ENCODE results near the gene SF3B2.

Gene SF3B2

DNA sequence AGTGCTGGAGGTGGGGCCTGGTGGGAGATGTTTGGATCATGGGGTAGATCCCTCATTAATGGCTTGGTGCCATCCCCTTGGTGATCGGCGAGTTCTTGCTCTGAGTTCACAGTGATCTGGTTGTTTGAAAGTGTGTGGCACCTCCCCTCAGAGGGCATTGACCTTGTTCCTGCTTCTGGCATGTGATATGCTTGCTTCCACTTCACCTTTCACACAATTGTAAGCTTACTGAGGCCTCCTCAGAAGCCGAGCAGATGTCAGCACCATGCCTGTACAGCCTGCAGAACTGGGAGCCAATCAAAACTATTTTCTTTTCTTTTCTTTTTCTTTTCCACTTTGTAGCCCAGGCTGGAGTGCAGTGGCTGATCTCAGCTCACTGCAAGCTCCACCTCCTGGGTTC, 14.8 kb upstream of the SF3B2 start:
- no peak overlapping the region for H3K27ac ChIP-seq
- no peak for TF ChIP-seq ZFX (IDR thresholded peaks at IDR 0.05)
- TF ChIP-seq, protein P1, sequence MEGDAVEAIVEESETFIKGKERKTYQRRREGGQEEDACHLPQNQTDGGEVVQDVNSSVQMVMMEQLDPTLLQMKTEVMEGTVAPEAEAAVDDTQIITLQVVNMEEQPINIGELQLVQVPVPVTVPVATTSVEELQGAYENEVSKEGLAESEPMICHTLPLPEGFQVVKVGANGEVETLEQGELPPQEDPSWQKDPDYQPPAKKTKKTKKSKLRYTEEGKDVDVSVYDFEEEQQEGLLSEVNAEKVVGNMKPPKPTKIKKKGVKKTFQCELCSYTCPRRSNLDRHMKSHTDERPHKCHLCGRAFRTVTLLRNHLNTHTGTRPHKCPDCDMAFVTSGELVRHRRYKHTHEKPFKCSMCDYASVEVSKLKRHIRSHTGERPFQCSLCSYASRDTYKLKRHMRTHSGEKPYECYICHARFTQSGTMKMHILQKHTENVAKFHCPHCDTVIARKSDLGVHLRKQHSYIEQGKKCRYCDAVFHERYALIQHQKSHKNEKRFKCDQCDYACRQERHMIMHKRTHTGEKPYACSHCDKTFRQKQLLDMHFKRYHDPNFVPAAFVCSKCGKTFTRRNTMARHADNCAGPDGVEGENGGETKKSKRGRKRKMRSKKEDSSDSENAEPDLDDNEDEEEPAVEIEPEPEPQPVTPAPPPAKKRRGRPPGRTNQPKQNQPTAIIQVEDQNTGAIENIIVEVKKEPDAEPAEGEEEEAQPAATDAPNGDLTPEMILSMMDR (conservative IDR thresholded peaks at IDR 0.05) = no peak

DNA sequence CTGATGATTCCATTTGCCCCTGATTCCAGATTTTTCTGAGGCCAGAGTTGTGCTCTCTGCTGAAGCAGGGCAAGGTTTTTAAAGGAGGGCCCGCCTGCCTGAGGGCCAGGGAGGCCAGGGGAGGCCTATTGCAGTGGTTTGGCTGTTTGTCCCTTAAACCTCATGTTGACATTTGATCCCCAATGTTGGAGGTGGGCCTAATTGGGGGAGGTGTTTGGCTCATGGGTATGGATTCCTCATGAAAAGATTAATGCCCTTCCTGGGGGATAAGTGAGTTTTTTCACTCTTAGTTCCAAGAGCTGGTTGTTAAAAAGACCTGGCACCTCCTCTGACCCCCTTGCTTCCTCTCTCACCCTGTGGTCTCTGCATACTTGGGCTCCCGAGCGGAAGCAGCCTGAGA, 12.4 kb upstream of the SF3B2 start:
- no peak overlapping the region for H3K27ac ChIP-seq
- TF ChIP-seq, protein P1 (conservative IDR thresholded peaks at IDR 0.05) = no peak
- TF ChIP-seq ZFX (IDR thresholded peaks at IDR 0.05) = no peak

DNA sequence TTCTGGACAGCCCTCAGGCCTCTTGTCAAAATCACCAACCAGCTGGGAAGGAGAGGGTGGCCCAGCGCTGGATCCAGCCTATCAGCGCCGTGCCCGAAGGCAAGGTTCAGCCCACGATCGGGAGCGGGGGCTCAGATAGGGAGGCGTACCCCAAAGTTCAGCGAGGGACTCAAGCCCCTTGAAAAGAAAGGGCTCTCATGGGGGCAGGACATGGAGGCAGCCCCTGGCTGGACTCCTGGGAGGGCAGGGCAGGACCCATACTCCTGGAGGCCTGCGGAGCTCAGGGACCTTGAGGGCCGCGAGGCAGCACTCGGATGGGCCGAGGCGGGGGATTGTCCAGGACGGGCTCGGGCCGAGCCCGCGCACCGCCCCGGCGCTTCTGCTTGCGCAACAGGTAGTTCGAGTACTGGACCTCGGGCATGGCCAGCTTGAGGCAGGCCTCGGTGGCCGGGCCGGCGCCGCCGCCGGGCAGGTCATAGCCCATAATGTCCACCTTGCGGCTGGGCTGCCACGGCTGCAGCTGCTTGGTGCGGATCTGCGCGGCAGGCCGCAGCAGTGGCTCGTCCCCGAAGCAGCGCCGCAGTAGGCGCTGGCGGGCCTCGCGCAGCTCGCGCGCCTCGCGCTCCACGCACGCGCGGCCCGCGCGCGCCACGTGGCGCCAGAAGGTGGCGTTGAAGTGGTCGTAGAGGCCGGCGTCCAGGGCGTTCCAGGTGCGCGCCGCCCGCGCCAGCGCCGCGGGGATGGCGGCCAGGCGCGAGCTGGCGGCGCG, 9.8 kb upstream of the SF3B2 start:
- no peak overlapping the region for H3K27ac ChIP-seq
- TF ChIP-seq, protein P1 (conservative IDR thresholded peaks at IDR 0.05) = no peak
- no peak for TF ChIP-seq ZFX (IDR thresholded peaks at IDR 0.05)

DNA sequence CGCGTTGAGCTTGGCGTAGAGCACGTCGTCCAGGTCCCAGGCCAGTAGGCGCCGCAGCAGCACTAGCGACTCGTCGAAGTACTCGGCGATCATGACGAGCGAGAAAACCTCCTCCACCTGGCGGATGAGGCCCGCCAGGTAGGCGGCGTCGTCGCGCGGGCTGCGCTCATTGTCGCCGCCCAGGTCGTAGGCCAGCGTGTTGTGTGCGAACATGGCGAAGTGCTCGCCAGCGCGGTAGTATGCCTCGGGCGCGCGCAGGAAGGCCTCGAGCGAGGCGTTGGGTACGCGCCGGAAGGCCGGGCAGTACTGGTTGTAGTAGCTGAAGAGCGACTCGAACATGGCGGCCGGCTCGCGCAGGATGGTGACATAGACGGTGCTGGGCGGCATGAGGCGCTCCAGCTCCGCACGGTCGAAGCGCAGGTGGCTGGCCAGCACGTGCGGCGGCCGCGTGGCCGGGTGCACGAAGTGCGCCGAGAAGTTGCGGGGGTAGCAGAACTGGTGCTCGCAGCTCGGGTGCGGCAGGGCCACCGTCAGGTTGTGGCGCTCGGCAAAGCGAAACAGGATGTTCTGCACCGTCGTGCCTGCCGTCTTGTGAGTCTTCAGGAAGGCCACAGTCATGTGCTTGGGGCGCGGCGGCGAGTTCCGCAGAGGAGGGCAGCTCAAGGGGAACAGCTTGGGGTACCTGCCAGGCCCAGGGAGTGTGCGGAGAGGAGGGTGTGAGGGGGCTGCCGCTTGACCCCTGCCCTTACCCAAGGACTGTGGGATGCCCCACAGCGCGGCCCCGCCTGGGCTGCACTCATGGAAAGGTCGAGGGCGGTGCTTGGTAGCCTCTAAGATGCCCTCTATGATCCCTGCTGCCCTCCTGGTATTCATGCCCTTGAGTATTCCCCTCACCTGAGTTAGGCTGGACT, 8.9 kb upstream of the SF3B2 start:
- no peak for TF ChIP-seq ZFX (IDR thresholded peaks at IDR 0.05)
- TF ChIP-seq, protein P1 (conservative IDR thresholded peaks at IDR 0.05) = no peak
- H3K27ac ChIP-seq = no peak overlapping the region

DNA sequence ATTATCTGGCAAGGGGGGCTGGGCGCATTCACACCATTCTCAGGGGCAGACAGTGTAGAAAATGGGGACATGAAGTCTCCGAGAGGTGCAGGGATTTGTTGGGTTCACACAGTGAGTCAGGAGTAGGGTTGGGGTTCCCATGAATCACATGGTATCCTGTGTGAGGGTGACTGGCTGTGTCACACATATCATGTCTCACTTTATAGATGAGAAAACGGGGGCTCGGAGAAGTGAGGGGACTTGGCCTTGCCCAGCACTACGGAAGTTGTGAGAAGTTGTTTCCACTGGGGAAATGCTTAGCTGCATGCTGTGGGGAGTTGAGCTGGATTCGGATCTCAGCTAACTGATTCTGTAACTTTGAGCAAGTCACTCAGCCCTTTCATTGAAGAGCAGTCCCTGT, 7.4 kb upstream of the SF3B2 start:
- H3K27ac ChIP-seq = no peak overlapping the region
- TF ChIP-seq ZFX (IDR thresholded peaks at IDR 0.05) = no peak
- TF ChIP-seq, protein P1 (conservative IDR thresholded peaks at IDR 0.05) = 0 out of 2 replicates have a peak, but pooled peaks have one; percentile 59

DNA sequence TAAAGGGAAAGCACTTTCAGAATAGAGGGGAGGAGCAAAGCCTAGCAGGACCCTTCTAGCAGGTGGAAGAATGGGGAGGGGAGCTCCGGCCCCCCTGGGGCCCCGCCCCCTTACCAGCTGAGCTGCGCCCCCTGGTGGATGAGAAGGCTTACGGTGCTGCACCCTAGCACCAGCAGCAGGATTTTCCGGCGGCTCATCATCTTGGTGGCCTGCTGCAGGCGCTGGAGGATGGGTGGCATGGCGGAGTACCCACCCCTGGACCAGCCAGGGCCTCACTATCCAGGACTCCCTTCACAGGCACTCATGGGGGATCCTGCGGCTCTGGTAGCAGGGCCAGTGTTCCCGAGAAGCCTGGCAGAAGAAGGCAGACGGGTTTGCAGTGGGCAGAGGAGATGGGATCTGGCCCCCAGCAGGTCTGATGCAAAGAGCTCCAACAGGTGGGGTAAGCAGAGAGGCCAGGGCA, 7.0 kb upstream of the SF3B2 start:
- TF ChIP-seq ZFX (IDR thresholded peaks at IDR 0.05) = no peak
- TF ChIP-seq, protein P1 (conservative IDR thresholded peaks at IDR 0.05) = peak; percentile 98
- no peak overlapping the region for H3K27ac ChIP-seq

DNA sequence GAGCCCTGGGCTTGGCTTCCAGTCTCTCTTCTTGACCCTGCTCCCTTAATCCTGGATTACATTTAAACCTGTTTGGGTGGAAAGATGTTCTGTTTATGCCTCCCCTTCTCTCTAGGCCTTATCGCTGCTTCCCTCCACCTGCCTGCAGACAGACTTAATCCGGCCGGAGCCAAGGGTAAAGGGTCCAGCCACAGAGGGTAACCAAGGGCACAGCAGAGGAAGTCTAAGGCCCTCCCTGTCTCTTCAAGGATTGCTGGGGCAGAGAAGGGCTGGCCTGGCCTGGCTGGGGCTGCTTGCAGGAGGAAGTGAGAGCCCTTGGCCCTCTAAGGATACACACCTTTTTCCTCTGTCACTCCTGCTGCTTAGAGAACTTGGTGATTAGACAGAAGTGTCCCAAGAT, 5.3 kb upstream of the SF3B2 start:
- TF ChIP-seq ZFX (IDR thresholded peaks at IDR 0.05) = no peak
- TF ChIP-seq, protein P1 (conservative IDR thresholded peaks at IDR 0.05) = no peak
- no peak overlapping the region for H3K27ac ChIP-seq

Data from C4-2B (cell line).